H1 (cell line): Measurements from ENCODE around the gene KCNQ1. TPM values are rescaled to one million over a fixed set of nuclear protein-coding genes. Genes with fewer than 3 reads are reported as not detected.

Source experiments
- CEBPB ChIP-seq: IDR thresholded peaks from 2 replicates; pipeline ENCODE4 v1.6.1; 2012; ENCODE audit warnings: low read depth, low read length
- GTF2F1 ChIP-seq: IDR thresholded peaks from 2 replicates; pipeline ENCODE4 v1.6.1; 2012; ENCODE audit warnings: low read depth, low read length, improper control_type of control experiment, borderline replicate concordance
- KDM1A ChIP-seq: fragments of 200-600, 300-600 bp; sonication (generic); IDR thresholded peaks from 2 replicates; pipeline ENCODE4 v1.7.1; 2016; ENCODE audit warnings: mild to moderate bottlenecking, low read length, borderline replicate concordance
- POLR2A ChIP-seq, 2 experiments: IDR thresholded peaks; 1 replicate in 1 of 2; 2 replicates in 1 of 2; pipeline ENCODE4 v1.6.1; 2011; ENCODE audit warnings: low read depth in 2 of 2, low read length in 2 of 2, mild to moderate bottlenecking in 2 of 2; ENCODE audit errors: control extremely low read depth in 1 of 2
- RFX5 ChIP-seq: IDR thresholded peaks from 2 replicates; pipeline ENCODE4 v1.6.1; 2011; ENCODE audit warnings: low read depth, low read length, improper control_type of control experiment, borderline replicate concordance
- RXRA ChIP-seq: IDR thresholded peaks from 2 replicates; pipeline ENCODE4 v1.6.1; 2011; ENCODE audit warnings: low read depth, mild to moderate bottlenecking, low read length, moderate library complexity; ENCODE audit not compliant: insufficient read depth
- SP2 ChIP-seq: IDR thresholded peaks from 2 replicates; pipeline ENCODE4 v1.6.1; 2012; ENCODE audit warnings: mild to moderate bottlenecking, low read length, inconsistent platforms
- SP4 ChIP-seq: IDR thresholded peaks from 2 replicates; pipeline ENCODE4 v1.6.1; 2012; ENCODE audit warnings: low read length, inconsistent platforms
- TCF12 ChIP-seq: IDR thresholded peaks from 2 replicates; pipeline ENCODE4 v1.6.1; 2011; ENCODE audit warnings: low read depth, mild to moderate bottlenecking, low read length
- polyA plus RNA-seq, 7 experiments: library from polyadenylated mRNA; depleted of rRNA in 3 of 7; stranded (reverse) in 5 of 7; unstranded in 2 of 7; fragments of >200 nt in 5 of 7; fragments of 200-250 nt in 2 of 7; gene quantifications; 1 replicate in 5 of 7; 2 replicates in 1 of 7; 4 replicates in 1 of 7; pipeline versions ENCODE4 v1.2.1 to v1.2.3, GENCODE V29; 2011 to 2013; ENCODE audit warnings: missing spikeins in 2 of 7, mixed read lengths in 2 of 7
- total RNA-seq: library from RNA; stranded (reverse); fragmentation: NEBNext Ultra II Directional; extraction: Animal tissue kit (Norgen Biotek cat#: 25700); gene quantifications from 2 replicates; pipeline ENCODE4 v1.2.1, GENCODE V29; 2021
- TF ChIP-seq, protein P1 (sequence below), 3 experiments: IDR thresholded peaks; 1 replicate in 2 of 3; 2 replicates in 1 of 3; pipeline versions ENCODE4 v1.5.1 to v1.6.1; 2011; ENCODE audit warnings: low read length in 3 of 3, mild to moderate bottlenecking in 3 of 3, inconsistent platforms in 2 of 3, low read depth in 1 of 3, moderate library complexity in 1 of 3; ENCODE audit not compliant: insufficient read depth in 1 of 3; ENCODE audit errors: control extremely low read depth in 1 of 3

Gene KCNQ1
- total and polyA plus RNA-seq, 2 of the 8 experiments (the other 6 are each of a cell fraction or from before 2014, with no cell fraction given) = 1.9 to 2.0 TPM

DNA sequence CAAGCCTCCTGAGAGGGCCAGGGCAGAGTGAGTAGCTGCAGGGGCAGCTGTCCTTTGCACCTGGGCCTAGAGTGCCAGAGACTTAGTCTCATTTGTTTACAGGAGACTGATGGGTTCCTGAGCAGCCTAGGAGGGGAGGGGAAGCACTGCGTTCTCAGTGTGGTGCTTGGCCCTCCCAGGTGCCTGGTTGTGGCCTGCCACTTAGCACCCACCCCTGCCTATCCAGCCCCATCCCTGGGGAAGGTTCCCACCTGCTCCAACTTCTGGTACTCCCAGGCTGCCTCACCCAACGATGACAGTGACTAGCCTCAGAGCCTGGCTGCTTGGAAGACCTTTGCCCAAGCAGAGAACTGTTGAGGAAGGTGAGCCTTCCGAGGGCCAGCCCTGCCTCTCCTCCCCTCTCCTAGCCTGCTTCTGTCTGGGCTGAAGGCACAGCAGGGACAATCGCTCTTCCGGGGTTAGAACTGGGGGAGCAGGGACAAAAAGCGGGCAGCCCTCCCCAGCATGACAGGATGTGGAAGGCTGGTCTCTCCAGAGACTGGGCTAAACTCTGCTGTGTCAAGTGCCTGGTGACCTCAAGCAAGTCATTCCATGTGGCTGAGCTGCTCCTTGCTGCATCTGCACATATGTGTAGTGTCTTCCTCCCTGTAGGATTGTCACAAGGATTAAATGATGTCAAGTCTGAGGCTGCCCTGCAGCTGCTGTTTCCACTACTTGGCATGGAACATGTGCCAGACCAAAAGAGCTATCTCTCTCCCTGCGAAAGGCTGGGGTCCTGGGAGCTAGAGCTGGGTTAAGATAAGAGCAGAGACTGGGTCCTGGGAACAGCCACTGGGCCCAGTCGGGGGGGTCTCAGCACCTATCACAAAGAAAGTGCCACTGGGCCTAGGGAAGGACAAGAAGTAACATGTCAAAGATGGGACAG lies 245.1 kb downstream of the KCNQ1 start (continued):
- TF ChIP-seq POLR2A (IDR thresholded peaks at IDR 0.05; ENCODE audit: control extremely low read depth in 1 of 2, low read depth in 2 of 2, low read length in 2 of 2) (no peak), SP2 (no peak), TCF12 (no peak), CEBPB (no peak), KDM1A (no peak), GTF2F1 (no peak), SP4 (no peak), RXRA (no peak), RFX5 (no peak)
- TF ChIP-seq, protein P1, sequence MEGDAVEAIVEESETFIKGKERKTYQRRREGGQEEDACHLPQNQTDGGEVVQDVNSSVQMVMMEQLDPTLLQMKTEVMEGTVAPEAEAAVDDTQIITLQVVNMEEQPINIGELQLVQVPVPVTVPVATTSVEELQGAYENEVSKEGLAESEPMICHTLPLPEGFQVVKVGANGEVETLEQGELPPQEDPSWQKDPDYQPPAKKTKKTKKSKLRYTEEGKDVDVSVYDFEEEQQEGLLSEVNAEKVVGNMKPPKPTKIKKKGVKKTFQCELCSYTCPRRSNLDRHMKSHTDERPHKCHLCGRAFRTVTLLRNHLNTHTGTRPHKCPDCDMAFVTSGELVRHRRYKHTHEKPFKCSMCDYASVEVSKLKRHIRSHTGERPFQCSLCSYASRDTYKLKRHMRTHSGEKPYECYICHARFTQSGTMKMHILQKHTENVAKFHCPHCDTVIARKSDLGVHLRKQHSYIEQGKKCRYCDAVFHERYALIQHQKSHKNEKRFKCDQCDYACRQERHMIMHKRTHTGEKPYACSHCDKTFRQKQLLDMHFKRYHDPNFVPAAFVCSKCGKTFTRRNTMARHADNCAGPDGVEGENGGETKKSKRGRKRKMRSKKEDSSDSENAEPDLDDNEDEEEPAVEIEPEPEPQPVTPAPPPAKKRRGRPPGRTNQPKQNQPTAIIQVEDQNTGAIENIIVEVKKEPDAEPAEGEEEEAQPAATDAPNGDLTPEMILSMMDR (IDR thresholded peaks at IDR 0.05; ENCODE audit: control extremely low read depth in 1 of 3, insufficient read depth in 1 of 3, low read depth in 1 of 3, low read length in 3 of 3) = no peak
- TF ChIP-seq, all 59 proteins: peak for 0
